ENCODE measurements around the gene ASTN2.

GRCh38 chr9:117122102-117122501, 292.8 kb downstream of the ASTN2 start:
- TF ChIP-seq EZH2 (IDR thresholded peaks at IDR 0.05; ENCODE audit: insufficient read depth, poor library complexity, severe bottlenecking) (no peak), EZH2phosphoT487 (IDR thresholded peaks at IDR 0.05; ENCODE audit: insufficient read depth, low read depth) (no peak)

Measured in GM23248 (cell line).